Caco-2 (cell line): Measurements from ENCODE around the gene BPIFB1. TPM values are rescaled to one million over a fixed set of nuclear protein-coding genes. Genes with fewer than 3 reads are reported as not detected.

Source experiments
- BruUV-seq: library from RNA; stranded (reverse); fragments of 400-500 nt; replicated peaks from 2 replicates; lab custom pipeline; 2021; lab: Mats Ljungman, UMichigan
- CTCF ChIA-PET: fragments of 300-600 bp; sonication (Branson Sonifier 250); formaldehyde crosslinking; loops from one replicate; lab custom pipeline; 2022; ENCODE audit warnings: antibody characterized with exemption; lab: Charles Lee
- POLR2A ChIA-PET: fragments of 300-600 bp; sonication (Branson Sonifier 250); formaldehyde crosslinking; loops from one replicate; lab custom pipeline; 2022; ENCODE audit warnings: antibody characterized with exemption; lab: Charles Lee
- DNase-seq, 2 experiments: peaks; one replicate each; pipeline versions ENCODE4 v3.0.0 to v3.0.0-alpha.2; 2020 to 2022
- H3K27me3 ChIP-seq: replicated peaks from 2 replicates; pipeline ENCODE4 v1.6.0; 2011; ENCODE audit warnings: low read length; ENCODE audit not compliant: control insufficient read depth, insufficient read depth
- H3K36me3 ChIP-seq: 2 replicates; pipeline ENCODE4 v1.5.1; 2011; ENCODE audit warnings: low read length; ENCODE audit not compliant: control insufficient read depth, insufficient read depth
- H3K4me1 ChIP-seq: fragments of 250-450 bp; sonication (Bioruptor Pico); 2 replicates; pipeline ENCODE4 v1.5.1; 2020; ENCODE audit warnings: mild to moderate bottlenecking
- H3K4me3 ChIP-seq: 2 replicates; pipeline ENCODE4 v1.5.1; 2011; ENCODE audit warnings: low read depth, mild to moderate bottlenecking, control low read depth, low read length
- H3K9me3 ChIP-seq: fragments of 250-450 bp; sonication (Bioruptor Pico); 2 replicates; pipeline ENCODE4 v1.5.1; 2020; ENCODE audit warnings: mild to moderate bottlenecking, moderate library complexity
- H3K27ac Mint-ChIP-seq: one replicate; pipeline ENCODE4 v1.8.0; 2022; ENCODE audit warnings: mixed read lengths; ENCODE audit not compliant: unreplicated experiment
- H3K27me3 Mint-ChIP-seq: one replicate; pipeline ENCODE4 v1.8.0; 2022; ENCODE audit warnings: mixed read lengths; ENCODE audit not compliant: insufficient read depth, unreplicated experiment
- H3K36me3 Mint-ChIP-seq: one replicate; pipeline ENCODE4 v1.8.0; 2022; ENCODE audit warnings: mild to moderate bottlenecking, mixed read lengths; ENCODE audit not compliant: insufficient read depth, unreplicated experiment
- H3K4me1 Mint-ChIP-seq: one replicate; pipeline ENCODE4 v1.8.0; 2022; ENCODE audit warnings: low read depth, mixed read lengths; ENCODE audit not compliant: unreplicated experiment
- H3K4me3 Mint-ChIP-seq: one replicate; pipeline ENCODE4 v1.8.0; 2022; ENCODE audit warnings: mild to moderate bottlenecking, moderate library complexity, mixed read lengths; ENCODE audit not compliant: unreplicated experiment
- H3K9me3 Mint-ChIP-seq: one replicate; pipeline ENCODE4 v1.8.0; 2022; ENCODE audit warnings: mixed read lengths; ENCODE audit not compliant: unreplicated experiment
- CTCF ChIP-seq, 2 experiments: fragments of 200-600 bp in 1 of 2; IDR thresholded peaks; 1 replicate in 1 of 2; 2 replicates in 1 of 2; pipeline versions ENCODE4 v1.5.1 to v1.8.0; 2011 to 2022; ENCODE audit warnings: antibody characterized with exemption in 1 of 2, control low read depth in 1 of 2, inconsistent platforms in 1 of 2, low read depth in 1 of 2, low read length in 1 of 2, mild to moderate bottlenecking in 1 of 2, moderate library complexity in 1 of 2; ENCODE audit not compliant: insufficient read depth in 1 of 2, severe bottlenecking in 1 of 2, unreplicated experiment in 1 of 2
- intact Hi-C: fragments of 100-400 bp; cut with micrococcal nuclease; formaldehyde crosslinking; loops from one replicate; pipeline ENCODE4 v1.10.0; 2022; ENCODE audit not compliant: unreplicated experiment
- total RNA-seq: library from RNA; stranded (reverse); gene quantifications from 2 replicates; pipeline ENCODE4 v1.2.3, GENCODE V29; 2022

The BPIFB1 gene
- total RNA-seq, 1 experiment from 2014 or later: not detected

DNA sequence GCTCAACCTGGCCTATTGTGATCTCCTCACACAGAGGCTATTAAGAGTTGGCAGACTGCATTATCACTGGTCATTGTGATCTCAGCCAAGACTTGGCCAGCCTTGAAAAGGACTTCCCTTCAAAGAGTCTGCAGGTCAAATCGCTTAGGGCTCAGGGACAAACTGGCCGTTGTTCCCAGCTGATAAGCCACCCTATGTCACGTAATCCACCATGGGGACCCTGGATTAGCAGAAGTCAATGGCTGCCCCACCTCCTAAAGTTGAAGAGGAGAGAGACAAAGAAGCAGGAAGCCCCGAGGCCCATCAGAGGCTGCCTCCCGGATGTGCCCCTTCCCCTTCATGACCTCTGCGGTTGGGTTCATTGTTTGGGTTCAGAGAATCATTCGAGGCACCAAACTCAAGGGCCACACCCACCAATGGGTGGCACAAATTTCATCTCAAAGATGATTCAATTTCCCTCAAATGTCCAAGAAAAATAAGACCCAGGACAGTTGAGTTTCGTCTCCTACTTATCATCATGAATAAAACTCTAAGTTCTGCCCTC, 56.6 kb downstream of the BPIFB1 start:
- H3K36me3 ChIP-seq: no peaks in the 10 kb centered on the region
- Mint-ChIP-seq H3K9me3 (no peaks in the 10 kb centered on the region), H3K27me3 (no peaks in the 10 kb centered on the region), H3K36me3 (no peaks in the 10 kb centered on the region), H3K4me1 (no peaks in the 10 kb centered on the region), H3K4me3 (no peak overlapping the region), H3K27ac (no peak overlapping the region)
- no peak for DNase-seq
- no peaks in the 10 kb centered on the region for H3K4me1 ChIP-seq
- H3K9me3 ChIP-seq: no peaks in the 10 kb centered on the region
- H3K4me3 ChIP-seq: no peak overlapping the region
- ChIA-PET POLR2A (no interaction called here), CTCF (no interaction called here)
- intact Hi-C loops: loop anchor here (5.0 kb wide), 1 partner anchor 33 kb away; no protein-coding TSS in a partner anchor
- no peak for TF ChIP-seq CTCF (IDR thresholded peaks at IDR 0.05; ENCODE audit: insufficient read depth in 1 of 2, low read depth in 1 of 2, low read length in 1 of 2, severe bottlenecking in 1 of 2, unreplicated experiment in 1 of 2)
- no TSS peak for BruUV-seq
- no peaks in the 10 kb centered on the region for H3K27me3 ChIP-seq

GRCh38 chr20:33343521-33343920, 60.5 kb downstream of the BPIFB1 start:
- H3K4me1 ChIP-seq: no peaks in the 10 kb centered on the region
- H3K4me3 Mint-ChIP-seq: no peak overlapping the region
- no peaks in the 10 kb centered on the region for H3K9me3 Mint-ChIP-seq
- intact Hi-C loops: no loop called here
- ChIA-PET CTCF (no interaction called here), POLR2A (no interaction called here)
- no peak for DNase-seq
- H3K27me3 Mint-ChIP-seq: no peaks in the 10 kb centered on the region
- no peaks in the 10 kb centered on the region for H3K27me3 ChIP-seq
- no peaks in the 10 kb centered on the region for H3K9me3 ChIP-seq
- no peaks in the 10 kb centered on the region for H3K4me1 Mint-ChIP-seq
- TF ChIP-seq CTCF (IDR thresholded peaks at IDR 0.05; ENCODE audit: insufficient read depth in 1 of 2, low read depth in 1 of 2, low read length in 1 of 2, severe bottlenecking in 1 of 2, unreplicated experiment in 1 of 2): no peak
- H3K36me3 ChIP-seq: no peaks in the 10 kb centered on the region
- BruUV-seq: no TSS peak
- no peaks in the 10 kb centered on the region for H3K36me3 Mint-ChIP-seq
- H3K27ac Mint-ChIP-seq: no peak overlapping the region
- no peak overlapping the region for H3K4me3 ChIP-seq

- Histone ChIP-seq H3K36me3 (no peaks in the 10 kb centered on the region), H3K4me3 (no peak overlapping the region), H3K27me3 (no peaks in the 10 kb centered on the region), H3K4me1 (no peaks in the 10 kb centered on the region), H3K9me3 (no peaks in the 10 kb centered on the region)
- Mint-ChIP-seq H3K4me3 (no peak overlapping the region), H3K9me3 (no peaks in the 10 kb centered on the region), H3K27ac (no peak overlapping the region), H3K4me1 (no peaks in the 10 kb centered on the region), H3K36me3 (peaks cover 6% of the 10 kb centered on the region), H3K27me3 (no peaks in the 10 kb centered on the region)
- intact Hi-C loops: no loop called here
- no peak for TF ChIP-seq CTCF (IDR thresholded peaks at IDR 0.05; ENCODE audit: insufficient read depth in 1 of 2, low read depth in 1 of 2, low read length in 1 of 2, severe bottlenecking in 1 of 2, unreplicated experiment in 1 of 2)
- ChIA-PET CTCF (interaction anchor here (0.6 kb wide), 1 partner anchor 31 kb away, joined by 4 read pairs; no protein-coding TSS in a partner anchor), POLR2A (no interaction called here)
- no TSS peak for BruUV-seq
- DNase-seq: no peak
Observed at GRCh38 chr20:33345342-33345741, 62.3 kb downstream of the BPIFB1 start.
